Measurements from ENCODE around the gene CSN1S1. TPM values are rescaled to one million over a fixed set of nuclear protein-coding genes. Genes with fewer than 3 reads are reported as not detected.

Gene CSN1S1
- total and polyA plus RNA-seq, 2 of the 13 experiments (the other 11 are each of a cell fraction or from before 2014, with no cell fraction given): not detected

GRCh38 chr4:69894186-69894585 lies 36.7 kb upstream of the CSN1S1 start:
- in situ Hi-C loops (cut with HindIII; ENCODE audit: extremely low pct_ligation_motif_present, low pct_unique_long_range_greater_than_20kb): no loop called here
- 47% methylated on average over 5 of the region's 5 CpGs for WGBS (ENCODE audit: low lambda C conversion rate)

More at GRCh38 chr4:69894186-69894585, 36.7 kb upstream of the CSN1S1 start:
- no peaks in the 10 kb centered on the region for H4K20me1 ChIP-seq (ENCODE audit: insufficient read depth, low read length)
- DNase-seq (ENCODE audit: low spot score): no peak
- no peak for FAIRE-seq
- no peak overlapping the region for H3K4me2 ChIP-seq (ENCODE audit: low read depth, low read length)
- H3K9ac ChIP-seq (ENCODE audit: insufficient read depth, low read depth, low read length): no peak overlapping the region
- intact Hi-C loops (cut with micrococcal nuclease; ENCODE audit: unreplicated experiment): no loop called here
- peaks cover 7% of the 10 kb centered on the region; the same call in 1 of the 2 replicates for H3K4me1 ChIP-seq (ENCODE audit: insufficient read depth, low read length)
- no peak overlapping the region for H3K4me3 ChIP-seq (replicated peaks in 1 of 3; ENCODE audit: insufficient read depth in 1 of 3, low read depth in 2 of 3, low read length in 3 of 3)
- no peak for ATAC-seq
- peak; percentile 59 for TF ChIP-seq POGZ (CRISPR knock-in tag; IDR thresholded peaks at IDR 0.05)
- TF ChIP-seq TEAD3 (CRISPR knock-in tag; optimal IDR thresholded peaks at IDR 0.05; ENCODE audit: borderline replicate concordance): no peak
- no peak for TF ChIP-seq HDAC2 (CRISPR knock-in tag; IDR thresholded peaks at IDR 0.05)
- TF ChIP-seq HOMEZ (CRISPR knock-in tag; IDR thresholded peaks at IDR 0.05; ENCODE audit: low read depth): peak; percentile 78; the same call in 1 of the 2 replicates
- TF ChIP-seq NFRKB (IDR thresholded peaks at IDR 0.05): no peak
- TF ChIP-seq CBX1 (IDR thresholded peaks at IDR 0.05; ENCODE audit: low read depth): no peak
- no peak for TF ChIP-seq ZNF253 (CRISPR knock-in tag; IDR thresholded peaks at IDR 0.05; ENCODE audit: borderline replicate concordance)
- TF ChIP-seq ARID5B (CRISPR knock-in tag; IDR thresholded peaks at IDR 0.05): no peak
- no peak for TF ChIP-seq NFATC3 (CRISPR knock-in tag; IDR thresholded peaks at IDR 0.05)
- no peak for TF ChIP-seq SUZ12 (IDR thresholded peaks at IDR 0.05; ENCODE audit: low read depth, low read length)
- 0 out of 2 replicates have a peak, but pooled peaks have one; percentile 51 for TF ChIP-seq ZMYM4 (CRISPR knock-in tag; IDR thresholded peaks at IDR 0.05)
- no peak for TF ChIP-seq ZNF18 (CRISPR knock-in tag; IDR thresholded peaks at IDR 0.05; ENCODE audit: insufficient replicate concordance)
- TF ChIP-seq ZBTB7B (CRISPR knock-in tag; IDR thresholded peaks at IDR 0.05): no peak
- TF ChIP-seq THAP8 (CRISPR knock-in tag; IDR thresholded peaks at IDR 0.05; ENCODE audit: borderline replicate concordance): no peak
- no peaks in the 10 kb centered on the region for H3K27me3 ChIP-seq (ENCODE audit: control insufficient read depth in 1 of 2, insufficient read depth in 2 of 2, low read length in 2 of 2)
- no peaks in the 10 kb centered on the region for H3K9me3 ChIP-seq (ENCODE audit: low read length)
- H3K79me2 ChIP-seq (ENCODE audit: insufficient read depth, low read length): no peaks in the 10 kb centered on the region
- CTCF ChIA-PET (ENCODE audit: low intra/inter-chr PET ratio, low total read pairs): no interaction called here
- H2AFZ ChIP-seq (ENCODE audit: low read length): no peak overlapping the region
- H3K27ac ChIP-seq (ENCODE audit: extremely low read length, insufficient read depth, low read length): no peak overlapping the region
- POLR2A ChIA-PET: no interaction called here
- H3K36me3 ChIP-seq (replicated peaks in 1 of 2; ENCODE audit: control insufficient read depth in 1 of 2, insufficient read depth in 2 of 2, low read length in 2 of 2): no peaks in the 10 kb centered on the region
- BruUV-seq (replicated peaks): no TSS peak

Measured in HepG2 (cell line).